HEK293 (cell line): ENCODE results near the gene AEBP1.

Source experiments
- CTCF ChIA-PET: fragments of 350-600 bp; formaldehyde crosslinking; extraction: SDS; loops from one replicate; lab custom pipeline; 2021; ENCODE audit warnings: antibody characterized with exemption; lab: Yijun Ruan, JAX
- POLR2A ChIA-PET: fragments of 300-600 bp; formaldehyde crosslinking; extraction: SDS; loops from one replicate; lab custom pipeline; 2020; ENCODE audit warnings: antibody characterized with exemption, inconsistent platforms; lab: Yijun Ruan, JAX
- H3K27ac ChIP-seq: fragments of 200-500 bp; sonication (Bioruptor generic); 2 replicates; pipeline ENCODE4 v1.5.1; 2014; ENCODE audit warnings: low read depth, low read length, control low read depth, inconsistent platforms; ENCODE audit errors: extremely low read depth
- H3K36me3 ChIP-seq, 2 experiments: fragments of 200-500 bp in 1 of 2; sonication (Bioruptor generic) in 1 of 2; 1 replicate in 1 of 2; 2 replicates in 1 of 2; pipeline ENCODE4 v1.5.1; 2014 to 2017; ENCODE audit warnings: inconsistent platforms in 2 of 2, low read length in 2 of 2; ENCODE audit not compliant: control insufficient read depth in 2 of 2, insufficient read depth in 1 of 2
- H3K4me1 ChIP-seq: fragments of 200-500 bp; sonication (Bioruptor generic); 2 replicates; pipeline ENCODE4 v1.5.1; 2014; ENCODE audit warnings: mild to moderate bottlenecking, low read length, inconsistent platforms; ENCODE audit not compliant: control insufficient read depth, insufficient read depth
- H3K4me3 ChIP-seq: 2 replicates; pipeline ENCODE4 v1.5.1; 2011; ENCODE audit warnings: low read depth, mild to moderate bottlenecking, control low read depth, low read length, moderate library complexity
- H3K9me3 ChIP-seq: fragments of 200-500 bp; sonication (Bioruptor generic); 2 replicates; pipeline ENCODE4 v1.5.1; 2014; ENCODE audit warnings: low read depth, low read length, inconsistent platforms; ENCODE audit not compliant: control insufficient read depth, insufficient read depth
- GLI2 ChIP-seq: fragments of 450-650 bp; formaldehyde crosslinking; IDR thresholded peaks from 2 replicates; pipeline ENCODE4; 2017; ENCODE audit warnings: missing biosample characterization, missing genetic modification characterization, low read depth, borderline replicate concordance
- GLIS1 ChIP-seq: fragments of 450-650 bp; formaldehyde crosslinking; IDR thresholded peaks from 2 replicates; pipeline ENCODE4 v1.5.1; 2016; ENCODE audit warnings: missing biosample characterization, missing genetic modification characterization
- ZIC2 ChIP-seq: fragments of 450-650 bp; formaldehyde crosslinking; IDR thresholded peaks from 2 replicates; pipeline ENCODE4 v1.5.1; 2016; ENCODE audit warnings: missing biosample characterization, missing genetic modification characterization
- ZNF19 ChIP-seq: fragments of 450-650 bp; formaldehyde crosslinking; IDR thresholded peaks from 2 replicates; pipeline ENCODE4; 2016; ENCODE audit warnings: missing biosample characterization, missing genetic modification characterization, low read depth
- ZNF530 ChIP-seq: fragments of 450-650 bp; formaldehyde crosslinking; IDR thresholded peaks from 2 replicates; pipeline ENCODE4 v1.5.1; 2016; ENCODE audit warnings: low read depth, missing biosample characterization, missing genetic modification characterization
- ZNF629 ChIP-seq: fragments of 450-650 bp; formaldehyde crosslinking; IDR thresholded peaks from 2 replicates; pipeline ENCODE4 v1.5.1; 2017; ENCODE audit warnings: missing biosample characterization, missing genetic modification characterization
- ZNF791 ChIP-seq: fragments of 450-650 bp; formaldehyde crosslinking; IDR thresholded peaks from 2 replicates; pipeline ENCODE4 v1.5.1; 2016; ENCODE audit warnings: missing biosample characterization, missing genetic modification characterization
- ZNF843 ChIP-seq: fragments of 450-650 bp; formaldehyde crosslinking; IDR thresholded peaks from 2 replicates; pipeline ENCODE4 v1.5.1; 2016; ENCODE audit warnings: missing biosample characterization, missing genetic modification characterization
- TF ChIP-seq, protein P1 (sequence below): fragments of 450-650 bp; formaldehyde crosslinking; IDR thresholded peaks from 2 replicates; pipeline ENCODE4 v1.5.1; 2016; ENCODE audit warnings: missing biosample characterization, missing genetic modification characterization
- TF ChIP-seq, protein P2 (sequence below): fragments of 450-650 bp; formaldehyde crosslinking; IDR thresholded peaks from 2 replicates; pipeline ENCODE4 v1.5.1; 2016; ENCODE audit warnings: missing biosample characterization, missing genetic modification characterization
- TF ChIP-seq, protein P3 (sequence below): fragments of 450-650 bp; formaldehyde crosslinking; IDR thresholded peaks from 2 replicates; pipeline ENCODE4 v1.5.1; 2016; ENCODE audit warnings: missing biosample characterization, missing genetic modification characterization
- TF ChIP-seq, protein P4 (sequence below): fragments of 450-650 bp; formaldehyde crosslinking; IDR thresholded peaks from 2 replicates; pipeline ENCODE4 v1.5.1; 2016; ENCODE audit warnings: missing biosample characterization, missing genetic modification characterization, borderline replicate concordance

The AEBP1 gene

DNA sequence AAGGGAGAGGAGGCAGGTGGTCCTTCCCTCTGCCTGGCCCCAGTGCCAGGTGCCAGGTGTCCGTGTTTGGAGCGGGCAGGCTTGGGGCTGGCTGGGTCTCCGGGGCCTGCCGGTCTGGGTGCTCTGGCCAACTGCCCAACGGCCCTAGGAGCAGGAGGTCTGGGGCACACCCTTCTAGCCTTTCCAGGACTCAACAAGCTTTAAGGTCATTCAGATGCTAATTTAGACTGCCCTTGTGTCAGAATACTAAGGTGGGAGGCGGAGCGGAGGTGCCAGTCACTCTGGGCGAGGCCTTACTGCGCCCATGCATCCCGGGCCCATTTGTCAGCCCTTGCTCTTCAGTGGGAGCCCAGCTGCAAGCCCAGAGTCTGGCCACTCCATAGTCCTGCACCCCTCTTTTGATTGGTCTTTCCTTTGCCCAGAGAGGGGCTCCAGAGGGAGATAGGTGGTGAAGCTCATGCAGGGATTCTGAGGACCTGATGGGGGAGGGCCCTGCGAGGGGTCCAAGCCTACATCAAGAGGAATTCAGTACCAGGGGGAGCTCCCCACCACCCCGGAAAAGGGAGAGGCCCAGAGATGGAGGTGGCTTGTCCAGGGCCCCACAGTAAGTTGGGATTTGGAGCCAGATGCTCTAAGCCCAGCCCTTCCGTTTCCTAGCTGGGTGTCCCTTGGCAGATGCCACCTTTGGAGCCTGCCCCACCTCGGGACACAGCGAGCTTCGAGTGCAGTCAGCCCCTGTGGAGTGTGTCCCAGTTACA is 40.1 kb upstream of the AEBP1 start:
- no peak overlapping the region for H3K4me3 ChIP-seq
- ChIA-PET POLR2A (interaction anchor here (1.3 to 2.1 kb wide), 6 partner anchors 8 to 136 kb away, joined by 3 to 16 read pairs (median 6); partner anchors contain the start of genes DBNL and YKT6), CTCF (interaction anchor here (0.6 kb wide), 1 partner anchor 408 kb away, joined by 3 read pairs; no protein-coding TSS in a partner anchor)
- no peaks in the 10 kb centered on the region for H3K9me3 ChIP-seq
- no peaks in the 10 kb centered on the region for H3K4me1 ChIP-seq
- H3K36me3 ChIP-seq, result peaks cover 0 to 38% of the 10 kb centered on the region in 2 experiments; a peak in 1 of 3 replicates
- no peak overlapping the region for H3K27ac ChIP-seq
- TF ChIP-seq ZNF19 (tag by site-specific recombination) (no peak), ZNF629 (no peak), GLIS1 (tag by site-specific recombination) (no peak), ZIC2 (tag by site-specific recombination) (no peak)
- TF ChIP-seq, protein P1, sequence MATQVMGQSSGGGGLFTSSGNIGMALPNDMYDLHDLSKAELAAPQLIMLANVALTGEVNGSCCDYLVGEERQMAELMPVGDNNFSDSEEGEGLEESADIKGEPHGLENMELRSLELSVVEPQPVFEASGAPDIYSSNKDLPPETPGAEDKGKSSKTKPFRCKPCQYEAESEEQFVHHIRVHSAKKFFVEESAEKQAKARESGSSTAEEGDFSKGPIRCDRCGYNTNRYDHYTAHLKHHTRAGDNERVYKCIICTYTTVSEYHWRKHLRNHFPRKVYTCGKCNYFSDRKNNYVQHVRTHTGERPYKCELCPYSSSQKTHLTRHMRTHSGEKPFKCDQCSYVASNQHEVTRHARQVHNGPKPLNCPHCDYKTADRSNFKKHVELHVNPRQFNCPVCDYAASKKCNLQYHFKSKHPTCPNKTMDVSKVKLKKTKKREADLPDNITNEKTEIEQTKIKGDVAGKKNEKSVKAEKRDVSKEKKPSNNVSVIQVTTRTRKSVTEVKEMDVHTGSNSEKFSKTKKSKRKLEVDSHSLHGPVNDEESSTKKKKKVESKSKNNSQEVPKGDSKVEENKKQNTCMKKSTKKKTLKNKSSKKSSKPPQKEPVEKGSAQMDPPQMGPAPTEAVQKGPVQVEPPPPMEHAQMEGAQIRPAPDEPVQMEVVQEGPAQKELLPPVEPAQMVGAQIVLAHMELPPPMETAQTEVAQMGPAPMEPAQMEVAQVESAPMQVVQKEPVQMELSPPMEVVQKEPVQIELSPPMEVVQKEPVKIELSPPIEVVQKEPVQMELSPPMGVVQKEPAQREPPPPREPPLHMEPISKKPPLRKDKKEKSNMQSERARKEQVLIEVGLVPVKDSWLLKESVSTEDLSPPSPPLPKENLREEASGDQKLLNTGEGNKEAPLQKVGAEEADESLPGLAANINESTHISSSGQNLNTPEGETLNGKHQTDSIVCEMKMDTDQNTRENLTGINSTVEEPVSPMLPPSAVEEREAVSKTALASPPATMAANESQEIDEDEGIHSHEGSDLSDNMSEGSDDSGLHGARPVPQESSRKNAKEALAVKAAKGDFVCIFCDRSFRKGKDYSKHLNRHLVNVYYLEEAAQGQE (tag by site-specific recombination), result peak; percentile 68; the same call in 1 of the 2 replicates

DNA sequence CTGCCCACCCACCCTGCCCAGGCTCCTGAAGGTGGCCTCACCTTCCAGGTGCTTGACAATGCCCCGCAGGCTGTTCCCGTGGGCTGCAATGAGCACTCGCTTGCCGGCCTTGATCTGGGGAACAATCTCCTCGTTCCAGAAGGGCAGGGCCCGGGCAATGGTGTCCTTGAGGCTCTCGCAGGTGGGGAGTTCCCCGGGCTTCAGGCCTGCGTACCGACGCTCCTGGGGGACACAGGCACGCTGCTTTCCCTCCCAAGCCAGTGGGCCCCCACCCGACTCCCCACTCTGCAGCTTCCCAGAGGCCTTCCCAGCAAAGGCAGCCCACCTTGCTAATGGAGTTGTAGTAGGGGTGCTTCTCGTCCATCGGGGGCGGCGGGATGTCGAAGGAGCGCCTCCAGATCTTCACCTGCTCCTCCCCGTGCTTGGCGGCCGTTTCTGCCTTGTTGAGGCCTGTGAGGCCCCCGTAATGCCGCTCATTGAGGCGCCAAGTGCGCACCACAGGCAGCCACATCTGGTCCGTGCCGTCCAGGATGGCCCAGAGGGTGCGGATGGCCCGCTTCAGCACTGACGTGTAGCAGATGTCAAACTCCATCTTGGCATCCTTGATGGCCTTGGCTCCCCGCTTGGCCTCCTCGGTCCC is 39.2 kb upstream of the AEBP1 start:
- POLR2A ChIA-PET, result interaction anchor here (1.1 to 2.1 kb wide), 6 partner anchors 7 to 136 kb away, joined by 4 to 16 read pairs (median 6); partner anchors contain the start of genes DBNL and YKT6
- Histone ChIP-seq H3K9me3 (no peaks in the 10 kb centered on the region), H3K36me3 (peaks cover 0 to 30% of the 10 kb centered on the region in 2 experiments; a peak in 1 of 3 replicates), H3K4me1 (no peaks in the 10 kb centered on the region)
- TF ChIP-seq ZNF843 (tag by site-specific recombination) (no peak), ZNF530 (no peak), GLI2 (tag by site-specific recombination) (no peak), ZNF791 (no peak)
- TF ChIP-seq, protein P2, sequence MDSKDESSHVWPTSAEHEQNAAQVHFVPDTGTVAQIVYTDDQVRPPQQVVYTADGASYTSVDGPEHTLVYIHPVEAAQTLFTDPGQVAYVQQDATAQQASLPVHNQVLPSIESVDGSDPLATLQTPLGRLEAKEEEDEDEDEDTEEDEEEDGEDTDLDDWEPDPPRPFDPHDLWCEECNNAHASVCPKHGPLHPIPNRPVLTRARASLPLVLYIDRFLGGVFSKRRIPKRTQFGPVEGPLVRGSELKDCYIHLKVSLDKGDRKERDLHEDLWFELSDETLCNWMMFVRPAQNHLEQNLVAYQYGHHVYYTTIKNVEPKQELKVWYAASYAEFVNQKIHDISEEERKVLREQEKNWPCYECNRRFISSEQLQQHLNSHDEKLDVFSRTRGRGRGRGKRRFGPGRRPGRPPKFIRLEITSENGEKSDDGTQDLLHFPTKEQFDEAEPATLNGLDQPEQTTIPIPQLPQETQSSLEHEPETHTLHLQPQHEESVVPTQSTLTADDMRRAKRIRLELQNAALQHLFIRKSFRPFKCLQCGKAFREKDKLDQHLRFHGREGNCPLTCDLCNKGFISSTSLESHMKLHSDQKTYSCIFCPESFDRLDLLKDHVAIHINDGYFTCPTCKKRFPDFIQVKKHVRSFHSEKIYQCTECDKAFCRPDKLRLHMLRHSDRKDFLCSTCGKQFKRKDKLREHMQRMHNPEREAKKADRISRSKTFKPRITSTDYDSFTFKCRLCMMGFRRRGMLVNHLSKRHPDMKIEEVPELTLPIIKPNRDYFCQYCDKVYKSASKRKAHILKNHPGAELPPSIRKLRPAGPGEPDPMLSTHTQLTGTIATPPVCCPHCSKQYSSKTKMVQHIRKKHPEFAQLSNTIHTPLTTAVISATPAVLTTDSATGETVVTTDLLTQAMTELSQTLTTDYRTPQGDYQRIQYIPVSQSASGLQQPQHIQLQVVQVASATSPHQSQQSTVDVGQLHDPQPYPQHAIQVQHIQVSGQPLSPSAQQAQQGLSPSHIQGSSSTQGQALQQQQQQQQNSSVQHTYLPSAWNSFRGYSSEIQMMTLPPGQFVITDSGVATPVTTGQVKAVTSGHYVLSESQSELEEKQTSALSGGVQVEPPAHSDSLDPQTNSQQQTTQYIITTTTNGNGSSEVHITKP (tag by site-specific recombination), result no peak
- TF ChIP-seq, protein P3, sequence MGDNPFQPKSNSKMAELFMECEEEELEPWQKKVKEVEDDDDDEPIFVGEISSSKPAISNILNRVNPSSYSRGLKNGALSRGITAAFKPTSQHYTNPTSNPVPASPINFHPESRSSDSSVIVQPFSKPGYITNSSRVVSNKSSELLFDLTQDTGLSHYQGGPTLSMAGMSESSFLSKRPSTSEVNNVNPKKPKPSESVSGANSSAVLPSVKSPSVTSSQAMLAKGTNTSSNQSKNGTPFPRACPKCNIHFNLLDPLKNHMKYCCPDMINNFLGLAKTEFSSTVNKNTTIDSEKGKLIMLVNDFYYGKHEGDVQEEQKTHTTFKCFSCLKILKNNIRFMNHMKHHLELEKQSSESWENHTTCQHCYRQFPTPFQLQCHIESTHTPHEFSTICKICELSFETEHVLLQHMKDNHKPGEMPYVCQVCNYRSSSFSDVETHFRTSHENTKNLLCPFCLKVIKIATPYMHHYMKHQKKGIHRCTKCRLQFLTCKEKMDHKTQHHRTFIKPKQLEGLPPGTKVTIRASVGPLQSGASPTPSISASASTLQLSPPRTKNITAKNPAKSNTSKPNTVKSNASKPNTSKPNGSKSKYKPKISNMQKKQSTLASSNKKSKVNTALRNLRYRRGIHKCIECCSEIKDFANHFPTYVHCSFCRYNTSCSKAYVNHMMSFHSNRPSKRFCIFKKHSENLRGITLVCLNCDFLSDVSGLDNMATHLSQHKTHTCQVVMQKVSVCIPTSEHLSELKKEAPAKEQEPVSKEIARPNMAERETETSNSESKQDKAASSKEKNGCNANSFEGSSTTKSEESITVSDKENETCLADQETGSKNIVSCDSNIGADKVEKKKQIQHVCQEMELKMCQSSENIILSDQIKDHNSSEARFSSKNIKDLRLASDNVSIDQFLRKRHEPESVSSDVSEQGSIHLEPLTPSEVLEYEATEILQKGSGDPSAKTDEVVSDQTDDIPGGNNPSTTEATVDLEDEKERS (tag by site-specific recombination), result no peak
- TF ChIP-seq, protein P4, sequence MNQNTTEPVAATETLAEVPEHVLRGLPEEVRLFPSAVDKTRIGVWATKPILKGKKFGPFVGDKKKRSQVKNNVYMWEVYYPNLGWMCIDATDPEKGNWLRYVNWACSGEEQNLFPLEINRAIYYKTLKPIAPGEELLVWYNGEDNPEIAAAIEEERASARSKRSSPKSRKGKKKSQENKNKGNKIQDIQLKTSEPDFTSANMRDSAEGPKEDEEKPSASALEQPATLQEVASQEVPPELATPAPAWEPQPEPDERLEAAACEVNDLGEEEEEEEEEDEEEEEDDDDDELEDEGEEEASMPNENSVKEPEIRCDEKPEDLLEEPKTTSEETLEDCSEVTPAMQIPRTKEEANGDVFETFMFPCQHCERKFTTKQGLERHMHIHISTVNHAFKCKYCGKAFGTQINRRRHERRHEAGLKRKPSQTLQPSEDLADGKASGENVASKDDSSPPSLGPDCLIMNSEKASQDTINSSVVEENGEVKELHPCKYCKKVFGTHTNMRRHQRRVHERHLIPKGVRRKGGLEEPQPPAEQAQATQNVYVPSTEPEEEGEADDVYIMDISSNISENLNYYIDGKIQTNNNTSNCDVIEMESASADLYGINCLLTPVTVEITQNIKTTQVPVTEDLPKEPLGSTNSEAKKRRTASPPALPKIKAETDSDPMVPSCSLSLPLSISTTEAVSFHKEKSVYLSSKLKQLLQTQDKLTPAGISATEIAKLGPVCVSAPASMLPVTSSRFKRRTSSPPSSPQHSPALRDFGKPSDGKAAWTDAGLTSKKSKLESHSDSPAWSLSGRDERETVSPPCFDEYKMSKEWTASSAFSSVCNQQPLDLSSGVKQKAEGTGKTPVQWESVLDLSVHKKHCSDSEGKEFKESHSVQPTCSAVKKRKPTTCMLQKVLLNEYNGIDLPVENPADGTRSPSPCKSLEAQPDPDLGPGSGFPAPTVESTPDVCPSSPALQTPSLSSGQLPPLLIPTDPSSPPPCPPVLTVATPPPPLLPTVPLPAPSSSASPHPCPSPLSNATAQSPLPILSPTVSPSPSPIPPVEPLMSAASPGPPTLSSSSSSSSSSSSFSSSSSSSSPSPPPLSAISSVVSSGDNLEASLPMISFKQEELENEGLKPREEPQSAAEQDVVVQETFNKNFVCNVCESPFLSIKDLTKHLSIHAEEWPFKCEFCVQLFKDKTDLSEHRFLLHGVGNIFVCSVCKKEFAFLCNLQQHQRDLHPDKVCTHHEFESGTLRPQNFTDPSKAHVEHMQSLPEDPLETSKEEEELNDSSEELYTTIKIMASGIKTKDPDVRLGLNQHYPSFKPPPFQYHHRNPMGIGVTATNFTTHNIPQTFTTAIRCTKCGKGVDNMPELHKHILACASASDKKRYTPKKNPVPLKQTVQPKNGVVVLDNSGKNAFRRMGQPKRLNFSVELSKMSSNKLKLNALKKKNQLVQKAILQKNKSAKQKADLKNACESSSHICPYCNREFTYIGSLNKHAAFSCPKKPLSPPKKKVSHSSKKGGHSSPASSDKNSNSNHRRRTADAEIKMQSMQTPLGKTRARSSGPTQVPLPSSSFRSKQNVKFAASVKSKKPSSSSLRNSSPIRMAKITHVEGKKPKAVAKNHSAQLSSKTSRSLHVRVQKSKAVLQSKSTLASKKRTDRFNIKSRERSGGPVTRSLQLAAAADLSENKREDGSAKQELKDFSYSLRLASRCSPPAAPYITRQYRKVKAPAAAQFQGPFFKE, result no peak
- TF ChIP-seq, all 188 proteins: peak for 0
- CTCF ChIA-PET, result interaction anchor here (0.5 kb wide), 1 partner anchor 110 kb away, joined by 3 read pairs; no protein-coding TSS in a partner anchor
- no peak overlapping the region for H3K27ac ChIP-seq
- no peak overlapping the region for H3K4me3 ChIP-seq
